BE2C (cell line): ENCODE results near the gene NSG1.
"Not testable (repeated sequence)": the region's sequence is repeated elsewhere in the genome, so short reads cannot be mapped to it uniquely, and the experiment has no call there.

Source experiments
- DNase-seq: peaks from one replicate; pipeline ENCODE4 v3.0.0-alpha.2; 2020
- H3K27me3 ChIP-seq: fragments of 250-450 bp; sonication (Bioruptor Pico); 2 replicates; pipeline ENCODE4 v1.5.1; 2020; ENCODE audit warnings: mild to moderate bottlenecking
- H3K36me3 ChIP-seq: fragments of 250-450 bp; sonication (Bioruptor Pico); 2 replicates; pipeline ENCODE4 v1.5.1; 2020; ENCODE audit warnings: mild to moderate bottlenecking
- H3K4me1 ChIP-seq: fragments of 250-450 bp; sonication (Bioruptor Pico); 2 replicates; pipeline ENCODE4 v1.5.1; 2020
- H3K4me3 ChIP-seq: 2 replicates; pipeline ENCODE4 v1.5.1; 2011; ENCODE audit warnings: low read depth, low read length
- H3K9me3 ChIP-seq: fragments of 250-450 bp; sonication (Bioruptor Pico); 2 replicates; pipeline ENCODE4 v1.5.1; 2020
- TF ChIP-seq, protein P1 (sequence below): IDR thresholded peaks from 2 replicates; pipeline ENCODE4 v1.5.1; 2012; ENCODE audit warnings: mild to moderate bottlenecking, low read depth, low read length

NSG1 gene

DNA sequence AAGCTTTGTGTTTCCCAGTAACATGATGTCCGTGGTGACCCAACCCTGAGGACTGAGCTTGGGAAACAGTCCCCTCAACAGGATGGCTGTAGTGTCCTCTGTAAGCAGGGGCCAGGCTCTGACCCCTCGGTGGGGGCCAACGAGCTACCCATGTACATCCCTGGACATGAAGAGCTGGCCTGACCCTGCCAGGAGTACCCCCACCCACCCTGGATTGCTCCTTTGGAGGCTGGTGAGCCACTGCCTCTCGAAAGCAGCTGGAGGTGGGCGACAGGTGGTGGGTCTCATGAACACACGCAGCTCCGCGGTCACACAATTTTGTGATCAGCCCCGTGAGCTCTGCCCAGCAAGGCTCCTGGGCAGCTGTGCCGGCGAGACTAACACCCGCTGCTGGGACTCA is 33.5 kb downstream of the NSG1 start:
- no peaks in the 10 kb centered on the region for H3K27me3 ChIP-seq
- no peak overlapping the region for H3K4me3 ChIP-seq
- no peak for DNase-seq
- H3K9me3 ChIP-seq, result no peaks in the 10 kb centered on the region
- peaks cover 12% of the 10 kb centered on the region; the same call in 1 of the 2 replicates for H3K4me1 ChIP-seq
- peaks cover 64% of the 10 kb centered on the region for H3K36me3 ChIP-seq
- TF ChIP-seq, protein P1, sequence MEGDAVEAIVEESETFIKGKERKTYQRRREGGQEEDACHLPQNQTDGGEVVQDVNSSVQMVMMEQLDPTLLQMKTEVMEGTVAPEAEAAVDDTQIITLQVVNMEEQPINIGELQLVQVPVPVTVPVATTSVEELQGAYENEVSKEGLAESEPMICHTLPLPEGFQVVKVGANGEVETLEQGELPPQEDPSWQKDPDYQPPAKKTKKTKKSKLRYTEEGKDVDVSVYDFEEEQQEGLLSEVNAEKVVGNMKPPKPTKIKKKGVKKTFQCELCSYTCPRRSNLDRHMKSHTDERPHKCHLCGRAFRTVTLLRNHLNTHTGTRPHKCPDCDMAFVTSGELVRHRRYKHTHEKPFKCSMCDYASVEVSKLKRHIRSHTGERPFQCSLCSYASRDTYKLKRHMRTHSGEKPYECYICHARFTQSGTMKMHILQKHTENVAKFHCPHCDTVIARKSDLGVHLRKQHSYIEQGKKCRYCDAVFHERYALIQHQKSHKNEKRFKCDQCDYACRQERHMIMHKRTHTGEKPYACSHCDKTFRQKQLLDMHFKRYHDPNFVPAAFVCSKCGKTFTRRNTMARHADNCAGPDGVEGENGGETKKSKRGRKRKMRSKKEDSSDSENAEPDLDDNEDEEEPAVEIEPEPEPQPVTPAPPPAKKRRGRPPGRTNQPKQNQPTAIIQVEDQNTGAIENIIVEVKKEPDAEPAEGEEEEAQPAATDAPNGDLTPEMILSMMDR, result no peak

DNA sequence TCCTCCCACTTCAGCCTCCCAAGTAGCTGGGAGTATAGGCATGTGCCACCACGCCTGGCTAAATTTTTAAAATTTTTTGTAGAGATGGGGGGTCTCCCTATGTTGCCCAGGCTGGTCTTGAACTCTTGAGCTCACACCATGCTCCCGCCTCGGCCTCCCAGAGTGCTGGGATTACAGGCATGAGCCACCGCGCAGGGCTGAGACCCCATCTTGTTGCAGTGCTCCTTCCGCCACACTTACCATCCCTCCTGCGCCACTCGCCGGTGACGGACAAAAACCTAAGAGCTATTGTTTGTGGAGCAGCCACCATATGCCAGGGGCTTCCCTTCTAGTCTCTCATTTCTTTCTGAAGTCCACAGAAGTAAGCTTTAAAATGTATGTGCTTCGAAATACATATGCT is 34.5 kb downstream of the NSG1 start:
- H3K4me3 ChIP-seq, result no peak overlapping the region
- H3K36me3 ChIP-seq, result peaks cover 55% of the 10 kb centered on the region
- no peak for DNase-seq
- H3K9me3 ChIP-seq, result no peaks in the 10 kb centered on the region
- peaks cover 12% of the 10 kb centered on the region; the same call in 1 of the 2 replicates for H3K4me1 ChIP-seq
- TF ChIP-seq, protein P1, result no peak
- no peaks in the 10 kb centered on the region for H3K27me3 ChIP-seq

DNA sequence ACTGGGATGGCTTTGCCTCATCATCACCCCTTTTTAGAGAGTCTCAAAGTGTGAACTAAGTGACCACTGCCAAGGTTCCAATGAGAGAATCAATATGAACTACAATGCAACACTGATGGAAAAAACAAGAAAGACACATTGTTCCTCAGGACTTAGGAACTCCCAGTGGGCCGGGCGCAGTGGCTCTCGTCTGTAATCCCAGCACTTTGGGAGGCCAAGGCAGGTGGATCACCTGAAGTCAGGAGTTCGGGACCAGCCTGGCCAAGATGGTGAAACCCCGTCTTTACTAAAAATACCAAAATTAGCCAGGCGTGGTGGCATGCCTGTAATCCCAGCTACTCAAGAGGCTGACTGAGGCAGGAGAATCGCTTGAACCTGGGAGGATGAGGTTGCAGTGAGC is 35.2 kb downstream of the NSG1 start:
- Histone ChIP-seq H3K36me3 (peaks cover 54% of the 10 kb centered on the region), H3K4me1 (peaks cover 16% of the 10 kb centered on the region)
- H3K9me3 ChIP-seq, H3K4me3 ChIP-seq, DNase-seq, H3K27me3 ChIP-seq: not testable (repeated sequence)

DNA sequence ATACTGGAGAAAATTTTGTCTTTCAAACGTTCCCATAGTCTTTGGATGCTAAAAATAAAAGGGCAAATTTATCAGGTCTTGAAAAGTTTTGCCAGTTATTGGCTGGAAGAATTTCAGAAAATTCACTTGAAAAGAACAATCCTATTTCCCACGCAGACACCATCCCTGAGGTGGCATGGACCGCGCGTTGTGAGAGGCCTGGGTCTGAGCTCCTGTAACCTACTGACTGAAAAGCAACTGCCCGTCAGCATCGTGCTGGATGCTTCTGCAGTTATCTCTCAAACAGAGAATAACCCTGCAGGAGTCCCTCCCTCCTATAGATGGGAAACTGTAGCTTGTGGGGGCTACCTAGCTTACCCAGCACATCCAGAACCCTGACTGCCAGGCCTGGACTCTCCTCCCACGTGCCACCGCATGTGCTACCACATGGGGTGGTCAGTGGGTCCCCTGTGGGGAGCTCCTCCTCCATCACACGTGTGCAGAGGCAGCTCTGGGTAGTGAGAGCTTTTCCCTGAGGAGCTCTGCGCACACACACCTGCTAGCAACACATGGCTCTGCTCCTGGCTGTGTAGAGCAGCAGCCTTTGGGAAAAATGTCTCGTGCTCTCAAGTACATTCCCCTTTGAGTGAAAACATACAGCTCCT is 36.1 kb downstream of the NSG1 start:
- no peaks in the 10 kb centered on the region for H3K9me3 ChIP-seq
- peaks cover 48% of the 10 kb centered on the region for H3K36me3 ChIP-seq
- TF ChIP-seq, protein P1, result no peak
- H3K27me3 ChIP-seq, result no peaks in the 10 kb centered on the region
- DNase-seq, result no peak
- no peak overlapping the region for H3K4me3 ChIP-seq
- peaks cover 14% of the 10 kb centered on the region for H3K4me1 ChIP-seq

DNA sequence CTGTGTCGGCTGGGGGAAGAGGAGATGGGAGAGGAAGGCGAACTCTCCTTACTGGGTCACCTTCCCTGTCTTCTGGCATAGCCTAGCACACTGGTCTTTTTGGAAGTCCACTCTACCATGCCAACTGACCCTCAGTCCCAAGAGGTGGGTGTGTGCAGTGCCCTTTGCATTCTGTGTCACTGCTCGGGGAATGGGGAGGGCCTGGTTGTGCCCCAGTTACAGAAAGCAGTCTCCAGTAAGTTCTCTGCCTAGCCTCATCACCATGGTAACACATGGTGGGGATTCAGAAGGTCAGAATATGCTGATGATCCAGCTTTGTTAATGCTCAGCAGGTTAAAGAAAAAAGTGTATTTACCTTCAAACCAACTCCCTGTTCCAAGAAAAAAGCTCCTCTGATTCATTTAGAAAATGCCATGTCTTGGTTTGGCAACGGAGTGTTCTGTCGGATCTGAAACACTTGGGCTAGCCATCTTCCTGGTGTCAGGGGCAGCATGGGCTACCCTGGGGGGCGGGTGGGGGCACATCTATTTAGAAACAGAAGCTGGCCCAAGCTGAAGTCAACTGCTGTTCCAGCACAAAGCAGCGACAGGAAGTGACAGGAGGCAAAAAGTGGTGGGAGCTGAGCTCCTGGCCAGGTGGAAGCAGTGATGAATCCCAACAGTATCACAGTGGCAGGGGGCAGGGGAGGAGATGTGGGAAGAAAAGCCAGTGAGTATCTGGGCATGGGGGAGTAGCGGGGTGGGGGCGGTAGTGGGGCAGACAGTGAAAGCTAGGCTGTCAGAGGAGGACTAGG is 37.0 kb downstream of the NSG1 start:
- TF ChIP-seq, protein P1, result no peak

DNA sequence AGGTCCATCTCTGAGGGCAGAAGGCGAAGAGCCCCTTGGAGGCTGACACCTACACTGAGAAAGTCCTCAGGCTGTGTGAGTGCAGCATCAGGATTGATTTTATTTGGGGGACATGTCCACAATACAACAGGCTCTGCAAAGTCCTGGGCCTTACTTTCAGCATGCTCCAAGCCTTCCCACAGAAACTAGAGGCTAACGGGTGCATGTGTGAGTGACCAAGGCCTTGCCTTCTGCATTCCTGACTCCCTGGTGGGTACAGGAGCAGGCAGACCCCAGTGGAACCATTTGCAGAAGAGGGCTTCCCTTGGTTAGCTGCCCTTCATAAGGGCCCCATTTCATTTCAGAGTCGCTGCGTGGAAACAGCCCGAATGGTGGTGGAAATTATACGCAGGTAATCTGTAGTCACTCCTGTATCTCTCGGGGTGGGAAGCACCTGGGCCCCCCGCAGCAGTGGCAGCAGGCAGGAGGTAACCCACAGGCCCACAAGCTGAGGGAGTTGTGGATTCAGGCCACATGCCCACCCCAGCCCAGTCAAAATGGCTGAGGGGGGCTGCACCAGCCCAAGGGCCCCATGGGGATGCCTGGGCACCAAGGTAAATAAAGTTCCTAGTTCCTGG is 37.7 kb downstream of the NSG1 start:
- Histone ChIP-seq H3K27me3 (no peaks in the 10 kb centered on the region), H3K36me3 (peaks cover 33% of the 10 kb centered on the region), H3K9me3 (no peaks in the 10 kb centered on the region), H3K4me1 (peaks cover 14% of the 10 kb centered on the region), H3K4me3 (no peak overlapping the region)
- TF ChIP-seq, protein P1, result no peak
- no peak for DNase-seq

More for the DNA sequence above, 37.0 kb downstream of the NSG1 start:
- Histone ChIP-seq H3K4me3 (no peak overlapping the region), H3K4me1 (peaks cover 14% of the 10 kb centered on the region), H3K36me3 (peaks cover 40% of the 10 kb centered on the region), H3K9me3 (no peaks in the 10 kb centered on the region), H3K27me3 (no peaks in the 10 kb centered on the region)
- DNase-seq, result no peak
